Skin epidermis (tissue), 12 donors: ENCODE data around the gene BCAS3.

Experiments
- H3K27ac ChIP-seq, 21 experiments: fragments of 200-600 bp; sonication (generic) in 11 of 21; one replicate each; pipeline ENCODE4 v1.5.0; 2020; ENCODE audit warnings: mild to moderate bottlenecking in 3 of 21, inconsistent platforms in 2 of 21, moderate library complexity in 2 of 21
- H3K4me3 ChIP-seq, 7 experiments: fragments of 200-600 bp; sonication (generic) in 2 of 7; one replicate each; pipeline ENCODE4 v1.5.0; 2020; ENCODE audit warnings: inconsistent platforms in 2 of 7, mild to moderate bottlenecking in 2 of 7, moderate library complexity in 1 of 7

Gene BCAS3

GRCh38 chr17:60677308-60678117 is at the start of gene BCAS3:
BCAS3 (plus strand) TSS chr17:60677851.
- peak within 1 kb of the TSS in 20 of 21 experiments; percentile 62 to 90 (median 78) for H3K27ac ChIP-seq
- H3K4me3 ChIP-seq, result peak within 1 kb of the TSS; percentile 62 to 90 (median 74)

- Histone ChIP-seq H3K4me3 (no peak overlapping the region), H3K27ac (no peak overlapping the region)
Observed at GRCh38 chr17:60628252-60628889, 49.3 kb upstream of the BCAS3 start.

DNA sequence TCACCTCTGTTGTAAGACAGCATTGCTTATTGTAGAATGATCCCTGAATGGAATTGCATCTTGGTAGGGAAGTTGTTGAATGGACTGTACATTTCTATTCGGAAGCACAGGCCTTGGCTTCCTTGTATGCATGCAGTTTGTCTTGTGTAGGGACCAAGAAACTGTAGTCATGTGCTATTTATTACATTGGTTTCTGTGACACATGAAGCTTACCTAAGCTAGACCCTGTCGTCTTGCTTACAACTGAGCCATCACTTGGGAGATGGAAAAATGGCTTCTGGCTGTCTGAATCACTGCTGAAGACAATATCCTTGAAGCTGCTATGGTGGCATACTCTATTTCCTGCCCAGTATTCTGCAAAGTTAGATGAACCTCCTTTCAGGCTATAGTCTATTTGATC is 48.5 kb upstream of the BCAS3 start:
- Histone ChIP-seq H3K4me3 (no peak overlapping the region), H3K27ac (no peak overlapping the region)

GRCh38 chr17:60630352-60630751 is 47.3 kb upstream of the BCAS3 start:
- no peak overlapping the region for H3K27ac ChIP-seq

DNA sequence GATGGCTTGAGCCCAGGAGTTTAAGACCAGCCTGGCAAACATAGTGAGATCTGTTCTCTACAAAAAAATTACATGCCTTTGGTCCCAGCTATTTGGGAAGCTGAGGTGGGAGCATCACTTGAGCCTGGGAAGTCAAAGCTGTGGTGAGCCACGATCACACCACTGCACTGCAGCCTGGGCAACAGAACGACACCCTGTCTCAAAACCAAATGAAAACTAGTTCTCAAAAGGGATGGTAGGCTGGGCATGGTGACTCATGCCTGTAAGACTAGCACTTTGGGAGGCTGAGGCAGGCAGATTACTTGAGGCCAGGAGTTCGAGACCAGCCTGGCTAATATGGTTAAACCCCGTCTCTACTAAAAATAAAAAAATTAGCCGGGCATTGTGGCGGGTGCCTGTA is 46.5 kb upstream of the BCAS3 start:
- Histone ChIP-seq H3K27ac (no peak overlapping the region), H3K4me3 (no peak overlapping the region)

More at GRCh38 chr17:60630352-60630751, 47.3 kb upstream of the BCAS3 start:
- no peak overlapping the region for H3K4me3 ChIP-seq

DNA sequence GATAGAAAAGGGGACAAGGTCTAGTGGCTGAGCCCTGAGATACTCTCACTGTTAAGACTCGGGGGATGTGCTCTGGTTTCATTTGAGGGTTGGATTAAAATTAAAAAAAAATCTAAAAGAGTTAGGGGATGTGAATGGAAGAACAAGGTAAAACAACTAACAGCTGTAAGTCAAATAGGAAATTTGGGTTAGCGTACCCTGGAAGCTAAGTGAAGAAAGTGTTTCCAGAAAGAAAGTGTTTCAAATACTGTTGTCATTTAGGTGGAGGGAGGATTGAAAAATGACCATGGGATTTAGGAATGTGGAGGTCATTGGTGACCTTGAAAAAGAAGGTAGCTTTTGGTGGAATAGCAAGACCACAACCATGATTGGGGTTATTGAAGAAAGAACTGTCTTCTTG is 40.0 kb upstream of the BCAS3 start:
- Histone ChIP-seq H3K4me3 (no peak overlapping the region), H3K27ac (no peak overlapping the region)

DNA sequence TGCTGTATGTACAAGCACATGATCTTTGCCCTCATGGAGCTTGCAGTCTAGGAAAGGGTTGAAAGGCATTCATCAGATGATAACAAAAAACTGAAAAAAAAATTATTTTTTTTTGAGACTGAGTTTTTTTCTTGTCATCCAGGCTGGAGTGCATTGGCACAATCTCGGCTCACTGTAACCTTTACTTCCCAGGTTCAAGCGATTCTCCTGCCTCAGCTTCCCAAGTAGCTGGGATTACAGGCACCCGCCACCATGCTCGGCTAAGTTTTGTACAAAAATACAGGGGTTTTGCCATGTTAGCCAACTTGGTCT is 38.7 kb upstream of the BCAS3 start:
- no peak overlapping the region for H3K27ac ChIP-seq
- H3K4me3 ChIP-seq, result no peak overlapping the region

DNA sequence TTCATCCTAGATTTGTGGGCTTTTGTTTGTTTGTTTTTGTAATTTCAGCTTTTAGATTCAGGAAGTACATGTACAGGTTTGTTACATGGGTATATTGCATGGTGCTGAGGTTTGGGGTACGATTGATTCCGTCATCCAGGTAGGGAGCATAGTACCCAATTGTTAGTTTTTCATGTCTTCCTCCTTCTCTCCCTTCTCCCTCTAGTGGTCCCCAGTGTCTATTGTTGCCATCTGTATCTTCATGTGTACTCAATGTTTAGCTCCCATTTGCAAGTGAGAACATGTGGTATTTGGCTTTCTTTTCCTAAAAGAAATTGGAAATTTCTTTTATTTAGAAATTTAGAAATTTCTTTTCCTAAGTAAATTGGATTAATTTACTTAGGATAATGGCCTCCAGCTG is 37.1 kb upstream of the BCAS3 start:
- H3K4me3 ChIP-seq, result no peak overlapping the region
- no peak overlapping the region for H3K27ac ChIP-seq

DNA sequence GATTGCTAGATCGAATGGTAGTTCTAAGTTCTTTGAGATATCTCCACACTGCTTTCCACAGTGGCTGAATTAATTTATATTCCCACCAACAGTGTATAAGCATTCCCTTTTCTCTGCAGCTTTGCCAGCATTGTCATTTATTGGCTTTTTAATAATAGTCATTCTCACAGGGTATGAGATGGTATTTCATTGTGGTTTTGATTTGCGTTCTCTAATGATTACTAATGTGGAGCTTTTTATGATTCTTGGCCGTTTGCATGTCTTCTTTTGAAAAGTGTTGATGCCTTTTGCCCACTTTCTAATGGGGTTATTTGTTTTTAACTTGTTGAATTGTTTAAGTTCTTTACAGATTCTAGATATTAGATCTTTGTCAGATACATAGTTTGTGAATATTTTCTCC is 36.5 kb upstream of the BCAS3 start:
- no peak overlapping the region for H3K27ac ChIP-seq
- H3K4me3 ChIP-seq, result no peak overlapping the region

DNA sequence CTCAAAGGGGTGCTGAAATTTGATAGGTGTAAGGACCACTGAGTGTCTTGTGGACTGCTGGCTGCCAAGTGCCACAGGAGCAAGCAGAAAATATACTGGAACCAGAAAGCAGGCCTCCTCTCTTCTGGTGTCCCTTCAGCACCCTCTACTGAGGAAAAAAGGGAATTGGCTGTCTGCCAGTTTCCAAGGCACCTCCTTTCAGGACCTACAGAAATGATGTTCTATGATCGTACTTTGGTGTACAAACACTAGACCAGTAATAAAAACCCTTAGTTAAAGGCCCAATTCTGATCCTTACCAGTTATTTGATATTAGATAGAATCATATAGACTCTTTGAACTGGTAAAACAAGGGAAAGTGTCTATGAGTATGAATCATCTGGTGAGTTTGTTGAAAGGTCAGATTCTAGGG is 35.8 kb upstream of the BCAS3 start:
- Histone ChIP-seq H3K27ac (peak overlapping the region in 1 of 21 experiments; percentile 21), H3K4me3 (no peak overlapping the region)

DNA sequence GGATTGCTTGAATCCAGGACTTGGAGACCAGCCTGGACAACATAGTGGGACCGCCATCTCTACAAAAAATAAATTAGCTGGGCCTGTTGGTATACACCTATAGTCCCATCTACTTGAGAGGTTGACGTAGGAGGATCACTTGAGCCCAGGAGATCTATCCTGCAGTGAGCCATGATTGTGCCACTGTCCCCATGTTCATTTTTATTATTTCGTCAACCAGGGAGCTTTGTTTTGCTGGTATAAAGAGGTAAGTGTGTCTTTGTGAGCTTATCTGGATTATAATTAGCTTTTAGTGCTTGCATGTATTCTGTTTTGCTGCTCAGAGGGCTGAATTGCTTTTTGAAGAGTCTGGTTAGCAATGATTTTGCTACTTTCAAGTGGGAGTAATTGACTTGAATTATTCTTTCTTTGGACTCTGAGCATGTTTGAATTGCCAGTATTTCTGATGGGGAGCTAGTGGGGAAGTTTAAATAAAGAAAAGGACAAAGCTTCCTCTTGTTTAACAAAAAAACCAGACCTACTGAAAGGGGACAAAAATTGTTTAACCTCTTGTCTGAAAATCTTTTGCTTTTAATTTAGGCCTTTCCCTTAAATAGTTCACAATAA is 31.6 kb upstream of the BCAS3 start:
- H3K4me3 ChIP-seq, result no peak overlapping the region
- no peak overlapping the region for H3K27ac ChIP-seq

- H3K4me3 ChIP-seq, result no peak overlapping the region
- H3K27ac ChIP-seq, result no peak overlapping the region
Observed at GRCh38 chr17:60646701-60647100, 30.9 kb upstream of the BCAS3 start.

GRCh38 chr17:60647705-60648104 is 29.9 kb upstream of the BCAS3 start:
- no peak overlapping the region for H3K27ac ChIP-seq
- H3K4me3 ChIP-seq, result no peak overlapping the region

DNA sequence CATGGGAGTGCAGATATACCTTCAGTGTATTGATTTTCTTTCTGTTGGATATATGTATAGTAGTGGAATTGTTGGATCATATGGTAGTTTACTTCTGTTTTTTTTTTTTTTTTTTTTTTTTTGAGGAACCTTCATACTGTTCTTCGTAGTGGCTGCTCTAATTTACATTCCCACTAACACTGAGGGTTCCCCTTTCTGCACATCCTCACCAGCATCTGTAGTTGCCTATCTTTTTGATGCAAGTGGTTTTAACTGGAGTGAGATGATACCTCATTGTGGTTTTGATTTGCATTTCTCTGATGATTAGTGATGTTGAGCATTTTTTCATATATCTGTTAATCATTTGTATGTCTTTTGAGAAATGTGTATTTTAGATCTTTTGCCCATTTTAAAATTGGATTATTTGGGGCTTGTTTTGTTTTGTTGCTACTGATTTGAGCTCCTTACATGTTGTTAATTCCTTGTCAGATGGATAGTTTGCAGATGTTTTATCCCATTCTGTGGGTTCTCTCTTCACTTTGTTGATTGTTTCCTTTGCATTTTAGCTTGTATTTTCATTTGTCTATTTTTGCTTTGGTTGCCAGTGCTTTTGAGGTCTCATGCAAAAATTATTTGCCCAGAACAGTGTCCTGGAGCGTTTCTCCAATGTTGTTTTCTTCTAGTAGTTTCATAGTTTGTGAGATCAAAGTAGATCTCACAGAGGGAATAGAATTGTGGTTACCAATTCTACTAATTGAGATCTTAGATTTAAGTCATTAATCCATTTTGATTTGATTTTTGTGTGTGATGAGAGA is 25.0 kb upstream of the BCAS3 start:
- H3K27ac ChIP-seq, result no peak overlapping the region

DNA sequence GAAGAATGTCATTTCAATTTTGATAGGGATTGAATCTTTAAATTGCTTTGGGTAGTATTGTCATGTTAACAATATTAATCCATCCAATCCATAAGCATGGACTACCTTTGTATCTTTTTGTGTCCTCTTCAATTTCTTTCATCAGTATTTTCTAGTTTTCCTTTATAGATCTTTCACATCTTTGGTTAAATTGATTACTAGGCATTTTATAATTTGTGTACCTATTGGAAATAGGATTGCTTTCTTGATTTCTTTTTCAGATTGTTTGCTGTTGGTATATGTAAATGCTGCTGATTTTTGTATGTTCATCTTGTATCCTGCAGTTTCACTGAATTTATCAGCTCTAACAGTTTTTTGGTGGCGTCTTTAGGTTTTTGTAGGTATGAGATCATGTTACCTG is 24.1 kb upstream of the BCAS3 start:
- H3K4me3 ChIP-seq, result no peak overlapping the region
- H3K27ac ChIP-seq, result no peak overlapping the region

More for the DNA sequence above, 25.0 kb upstream of the BCAS3 start:
- H3K4me3 ChIP-seq, result no peak overlapping the region

GRCh38 chr17:60656499-60656898 is 21.2 kb upstream of the BCAS3 start:
- H3K4me3 ChIP-seq, result no peak overlapping the region

GRCh38 chr17:60659156-60659555 is 18.5 kb upstream of the BCAS3 start:
- Histone ChIP-seq H3K27ac (no peak overlapping the region), H3K4me3 (no peak overlapping the region)

More at GRCh38 chr17:60656499-60656898, 21.2 kb upstream of the BCAS3 start:
- H3K27ac ChIP-seq, result no peak overlapping the region

- H3K27ac ChIP-seq, result no peak overlapping the region
- no peak overlapping the region for H3K4me3 ChIP-seq
Observed at GRCh38 chr17:60661489-60661888, 16.2 kb upstream of the BCAS3 start.

- Histone ChIP-seq H3K27ac (no peak overlapping the region), H3K4me3 (no peak overlapping the region)
Observed at GRCh38 chr17:60664022-60664421, 13.6 kb upstream of the BCAS3 start.

GRCh38 chr17:60665602-60666001 is 12.0 kb upstream of the BCAS3 start:
- H3K4me3 ChIP-seq, result no peak overlapping the region
- no peak overlapping the region for H3K27ac ChIP-seq
